ENCODE measurements around the gene KCNK15.

- TF ChIP-seq POLR2A (IDR thresholded peaks at IDR 0.05), result no peak
- TF ChIP-seq CTCF (IDR thresholded peaks at IDR 0.05), result no peak
- TF ChIP-seq POLR2AphosphoS5 (IDR thresholded peaks at IDR 0.05), result no peak
Observed at GRCh38 chr20:44745598-44746366, at the start of gene KCNK15.
